ENCODE data around the gene ROGDI. TPM values are rescaled to one million over a fixed set of nuclear protein-coding genes. Genes with fewer than 3 reads are reported as not detected.
A peak's percentile ranks its signal among the peaks of the same experiment; 100 is the strongest.

ROGDI gene, protein sequence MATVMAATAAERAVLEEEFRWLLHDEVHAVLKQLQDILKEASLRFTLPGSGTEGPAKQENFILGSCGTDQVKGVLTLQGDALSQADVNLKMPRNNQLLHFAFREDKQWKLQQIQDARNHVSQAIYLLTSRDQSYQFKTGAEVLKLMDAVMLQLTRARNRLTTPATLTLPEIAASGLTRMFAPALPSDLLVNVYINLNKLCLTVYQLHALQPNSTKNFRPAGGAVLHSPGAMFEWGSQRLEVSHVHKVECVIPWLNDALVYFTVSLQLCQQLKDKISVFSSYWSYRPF
- polyA plus RNA-seq (2013) = 24.5 and 24.6 TPM in 2 replicates

DNA sequence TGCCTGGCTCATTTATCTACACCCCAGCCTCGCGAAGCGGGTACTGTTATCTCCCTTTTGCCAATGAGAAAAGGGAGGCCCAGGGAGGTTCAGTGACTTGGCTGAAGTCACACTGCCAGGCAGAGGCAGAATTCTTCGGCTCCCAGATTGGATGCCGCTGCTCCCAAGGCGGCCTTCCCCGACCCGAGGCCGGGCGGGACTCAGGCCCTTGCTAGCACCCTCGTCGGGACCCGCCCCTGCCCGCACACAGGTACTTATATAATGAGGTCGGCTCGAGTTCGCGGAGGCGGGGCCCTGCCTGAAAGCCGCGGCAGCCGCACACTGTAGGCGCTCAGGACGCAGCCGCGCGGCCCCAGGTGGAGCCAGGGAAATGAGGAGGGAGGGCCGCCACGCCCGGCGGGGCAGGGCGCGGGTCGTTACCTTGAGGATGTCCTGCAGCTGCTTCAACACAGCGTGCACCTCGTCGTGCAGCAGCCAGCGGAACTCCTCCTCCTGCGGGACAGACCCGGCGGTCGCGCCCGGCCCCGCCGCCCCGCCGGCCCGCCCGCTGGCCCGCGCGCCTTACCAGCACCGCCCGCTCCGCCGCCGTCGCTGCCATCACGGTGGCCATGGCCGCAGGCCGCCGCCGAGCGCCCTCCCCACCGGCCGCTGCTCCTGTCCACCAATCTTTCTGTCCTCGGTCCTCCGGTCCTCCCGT, at the start of gene ROGDI:
TSS of gene ROGDI (minus strand) at position 672 of the 697 bp plus-strand sequence. CDS start at position 610, 62 bp downstream.
- Histone ChIP-seq H4K91ac (ENCODE audit: low read depth, low read length) (peak within 1 kb of the TSS; percentile 87), H4K12ac (ENCODE audit: low read depth, low read length) (peak within 1 kb of the TSS; percentile 95), H3K9me3 (ENCODE audit: insufficient read depth, low read depth, low read length) (peaks cover 3% of the 10 kb centered on the region), H2AK5ac (ENCODE audit: low read length) (peak within 1 kb of the TSS; percentile 2), H3K4me2 (ENCODE audit: low read length) (peak within 1 kb of the TSS; percentile 91), H3K4me3 (ENCODE audit: low read depth, low read length) (peak within 1 kb of the TSS; percentile 98), H2BK120ac (ENCODE audit: insufficient read depth, low read length, poor library complexity) (peak within 1 kb of the TSS; percentile 81), H3K23ac (ENCODE audit: low read length) (no peak within 1 kb of the TSS), H3K4me1 (ENCODE audit: control insufficient read depth in 1 of 2, insufficient read depth in 2 of 2, low read length in 2 of 2) (peaks cover 8 to 11% of the 10 kb centered on the region in 2 experiments), H3K79me1 (ENCODE audit: low read length) (peaks cover 6% of the 10 kb centered on the region), H3K18ac (ENCODE audit: low read length) (peak within 1 kb of the TSS; percentile 87), H3K79me2 (ENCODE audit: control insufficient read depth, insufficient read depth, low read length, poor library complexity) (peaks cover 2% of the 10 kb centered on the region), H2BK12ac (ENCODE audit: low read length) (no peak within 1 kb of the TSS), H3K27ac (ENCODE audit: low read depth, low read length) (peak within 1 kb of the TSS; percentile 95), H3K9ac (ENCODE audit: low read length) (peak within 1 kb of the TSS; percentile 87), H2BK5ac (ENCODE audit: low read depth, low read length, poor library complexity) (peak within 1 kb of the TSS; percentile 93), H3K27me3 (ENCODE audit: insufficient read depth, low read length) (no peaks in the 10 kb centered on the region), H2AFZ (ENCODE audit: insufficient read depth, low read length, poor library complexity) (peak within 1 kb of the TSS; percentile 95), H4K8ac (ENCODE audit: low read depth, low read length) (peak within 1 kb of the TSS; percentile 93), H3K4ac (ENCODE audit: low read depth, low read length) (peak within 1 kb of the TSS; percentile 69), H3K14ac (ENCODE audit: low read length) (peak within 1 kb of the TSS; percentile 86), H3K36me3 (ENCODE audit: control insufficient read depth in 1 of 2, insufficient read depth in 2 of 2, low read length in 2 of 2) (peaks cover 38 to 41% of the 10 kb centered on the region in 2 experiments)
- WGBS (ENCODE audit: extremely low coverage, insufficient coverage, insufficient read length) = no CpG with 5 or more reads among the region's 70 CpGs
- peak; percentile 96 for DNase-seq

DNA sequence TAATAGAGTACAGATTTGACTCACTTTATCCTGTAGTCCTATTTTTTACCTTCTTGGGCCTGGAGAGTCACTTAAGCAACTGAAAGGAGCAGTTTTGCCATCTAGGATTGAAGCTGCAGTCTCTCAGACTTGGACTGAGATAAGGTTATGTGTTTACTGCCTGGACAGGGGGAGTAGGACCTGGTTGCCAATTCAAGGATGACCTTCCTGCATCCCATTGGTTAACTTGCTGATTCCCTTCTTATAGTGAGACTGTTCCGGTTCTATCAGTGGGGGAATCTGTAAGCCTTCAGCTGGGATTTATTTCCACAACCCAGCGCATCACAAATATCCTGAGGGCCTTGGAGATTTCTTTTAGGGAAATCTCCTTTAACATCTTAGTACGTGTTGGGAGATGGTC, 47.8 kb upstream of the ROGDI start:
- no peak overlapping the region for H4K12ac ChIP-seq (ENCODE audit: low read depth, low read length)
- no peak overlapping the region for H3K4me3 ChIP-seq (ENCODE audit: low read depth, low read length)
- H3K18ac ChIP-seq (ENCODE audit: low read length) = no peak overlapping the region
- peaks cover 19 to 23% of the 10 kb centered on the region in 2 experiments for H3K36me3 ChIP-seq (ENCODE audit: control insufficient read depth in 1 of 2, insufficient read depth in 2 of 2, low read length in 2 of 2)
- no peak for DNase-seq
- H3K79me1 ChIP-seq (ENCODE audit: low read length) = peaks cover 8% of the 10 kb centered on the region
- peaks cover 7 to 9% of the 10 kb centered on the region in 2 experiments for H3K4me1 ChIP-seq (ENCODE audit: control insufficient read depth in 1 of 2, insufficient read depth in 2 of 2, low read length in 2 of 2)
- H3K9me3 ChIP-seq (ENCODE audit: insufficient read depth, low read depth, low read length) = no peaks in the 10 kb centered on the region
- no peak overlapping the region for H2BK12ac ChIP-seq (ENCODE audit: low read length)
- no peak overlapping the region for H3K4me2 ChIP-seq (ENCODE audit: low read length)
- no peak overlapping the region for H4K8ac ChIP-seq (ENCODE audit: low read depth, low read length)
- no peak overlapping the region for H4K91ac ChIP-seq (ENCODE audit: low read depth, low read length)
- H2BK120ac ChIP-seq (ENCODE audit: insufficient read depth, low read length, poor library complexity) = no peak overlapping the region
- H3K27ac ChIP-seq (ENCODE audit: low read depth, low read length) = no peak overlapping the region
- no peak overlapping the region for H2AK5ac ChIP-seq (ENCODE audit: low read length)
- peaks cover 27% of the 10 kb centered on the region for H3K79me2 ChIP-seq (ENCODE audit: control insufficient read depth, insufficient read depth, low read length, poor library complexity)
- no CpG with 5 or more reads among the region's 3 CpGs for WGBS (ENCODE audit: extremely low coverage, insufficient coverage, insufficient read length)
- H3K9ac ChIP-seq (ENCODE audit: low read length) = no peak overlapping the region
- no peak overlapping the region for H2AFZ ChIP-seq (ENCODE audit: insufficient read depth, low read length, poor library complexity)
- H3K14ac ChIP-seq (ENCODE audit: low read length) = no peak overlapping the region
- no peaks in the 10 kb centered on the region for H3K27me3 ChIP-seq (ENCODE audit: insufficient read depth, low read length)
- H3K23ac ChIP-seq (ENCODE audit: low read length) = no peak overlapping the region
- H3K4ac ChIP-seq (ENCODE audit: low read depth, low read length) = peak overlapping the region; percentile 71
- H2BK5ac ChIP-seq (ENCODE audit: low read depth, low read length, poor library complexity) = no peak overlapping the region

DNA sequence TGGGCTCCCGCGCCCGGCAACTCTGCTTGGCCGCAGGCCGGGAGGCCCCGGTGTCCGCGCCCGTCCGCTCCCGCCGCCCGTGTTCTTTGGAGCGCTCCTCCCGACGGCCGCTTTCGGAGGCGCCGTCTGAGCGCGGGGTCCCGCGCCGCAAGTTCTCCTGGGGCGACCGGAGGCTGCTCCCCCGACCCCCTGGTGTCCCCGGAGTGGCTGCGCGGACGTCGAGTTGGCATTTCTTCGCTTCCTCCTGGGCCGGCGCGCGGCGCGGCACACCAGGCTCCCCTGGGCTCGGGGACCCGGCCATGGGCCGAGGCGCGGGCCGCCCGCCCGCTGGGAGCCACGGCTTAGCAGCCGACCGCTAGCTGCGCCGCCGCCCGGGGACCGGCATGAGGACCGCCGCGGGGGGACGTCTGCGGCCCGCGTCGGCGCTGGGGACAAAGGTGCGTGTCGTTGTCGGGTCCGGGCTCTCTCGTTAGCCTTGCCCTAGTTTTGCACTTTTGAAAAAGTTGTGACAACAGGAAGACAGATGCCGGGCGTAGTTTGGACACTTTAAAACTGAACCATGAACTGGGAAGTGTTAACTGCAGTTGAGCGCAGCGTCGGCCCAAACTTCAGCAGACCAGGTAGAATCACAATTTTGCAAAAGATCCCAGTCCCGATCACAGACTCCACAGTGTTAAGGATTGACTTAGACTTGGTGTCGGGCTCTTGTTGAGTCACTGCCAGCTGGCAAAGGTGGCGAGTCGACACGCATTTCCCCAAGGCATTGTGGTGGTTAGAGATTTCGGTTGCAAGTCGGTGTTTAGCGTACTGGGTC, 45.5 kb upstream of the ROGDI start:
- H2AK5ac ChIP-seq (ENCODE audit: low read length) = peak overlapping the region; percentile 24

More for the DNA sequence above, 45.5 kb upstream of the ROGDI start:
- Histone ChIP-seq H4K91ac (ENCODE audit: low read depth, low read length) (peak overlapping the region; percentile 61), H3K27ac (ENCODE audit: low read depth, low read length) (peak overlapping the region; percentile 75), H3K9me3 (ENCODE audit: insufficient read depth, low read depth, low read length) (no peaks in the 10 kb centered on the region), H2BK12ac (ENCODE audit: low read length) (no peak overlapping the region), H3K9ac (ENCODE audit: low read length) (peak overlapping the region; percentile 86), H4K12ac (ENCODE audit: low read depth, low read length) (peak overlapping the region; percentile 89), H3K27me3 (ENCODE audit: insufficient read depth, low read length) (no peaks in the 10 kb centered on the region), H2BK5ac (ENCODE audit: low read depth, low read length, poor library complexity) (peak overlapping the region; percentile 52), H2AFZ (ENCODE audit: insufficient read depth, low read length, poor library complexity) (peak overlapping the region; percentile 77), H3K4me2 (ENCODE audit: low read length) (peak overlapping the region; percentile 61), H3K14ac (ENCODE audit: low read length) (peak overlapping the region; percentile 70), H3K18ac (ENCODE audit: low read length) (peak overlapping the region; percentile 85), H3K4me1 (ENCODE audit: control insufficient read depth in 1 of 2, insufficient read depth in 2 of 2, low read length in 2 of 2) (peaks cover 7 to 9% of the 10 kb centered on the region in 2 experiments), H3K23ac (ENCODE audit: low read length) (no peak overlapping the region), H3K36me3 (ENCODE audit: control insufficient read depth in 1 of 2, insufficient read depth in 2 of 2, low read length in 2 of 2) (peaks cover 12% of the 10 kb centered on the region in 2 experiments), H3K4me3 (ENCODE audit: low read depth, low read length) (peak overlapping the region; percentile 87), H3K79me1 (ENCODE audit: low read length) (peaks cover 8% of the 10 kb centered on the region), H3K79me2 (ENCODE audit: control insufficient read depth, insufficient read depth, low read length, poor library complexity) (peaks cover 27% of the 10 kb centered on the region), H3K4ac (ENCODE audit: low read depth, low read length) (peak overlapping the region; percentile 92), H2BK120ac (ENCODE audit: insufficient read depth, low read length, poor library complexity) (peak overlapping the region; percentile 57), H4K8ac (ENCODE audit: low read depth, low read length) (peak overlapping the region; percentile 73)
- WGBS (ENCODE audit: extremely low coverage, insufficient coverage, insufficient read length) = no CpG with 5 or more reads among the region's 83 CpGs
- DNase-seq = peak; percentile 53 to 71

All from trophoblast cell (in vitro differentiated cells and primary cell).